ENCODE measurements around the gene PSMD1.

GRCh38 chr2:231012463-231012862 is 44.2 kb upstream of the PSMD1 start:
- TF ChIP-seq, protein P1, sequence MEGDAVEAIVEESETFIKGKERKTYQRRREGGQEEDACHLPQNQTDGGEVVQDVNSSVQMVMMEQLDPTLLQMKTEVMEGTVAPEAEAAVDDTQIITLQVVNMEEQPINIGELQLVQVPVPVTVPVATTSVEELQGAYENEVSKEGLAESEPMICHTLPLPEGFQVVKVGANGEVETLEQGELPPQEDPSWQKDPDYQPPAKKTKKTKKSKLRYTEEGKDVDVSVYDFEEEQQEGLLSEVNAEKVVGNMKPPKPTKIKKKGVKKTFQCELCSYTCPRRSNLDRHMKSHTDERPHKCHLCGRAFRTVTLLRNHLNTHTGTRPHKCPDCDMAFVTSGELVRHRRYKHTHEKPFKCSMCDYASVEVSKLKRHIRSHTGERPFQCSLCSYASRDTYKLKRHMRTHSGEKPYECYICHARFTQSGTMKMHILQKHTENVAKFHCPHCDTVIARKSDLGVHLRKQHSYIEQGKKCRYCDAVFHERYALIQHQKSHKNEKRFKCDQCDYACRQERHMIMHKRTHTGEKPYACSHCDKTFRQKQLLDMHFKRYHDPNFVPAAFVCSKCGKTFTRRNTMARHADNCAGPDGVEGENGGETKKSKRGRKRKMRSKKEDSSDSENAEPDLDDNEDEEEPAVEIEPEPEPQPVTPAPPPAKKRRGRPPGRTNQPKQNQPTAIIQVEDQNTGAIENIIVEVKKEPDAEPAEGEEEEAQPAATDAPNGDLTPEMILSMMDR (conservative IDR thresholded peaks at IDR 0.05), result no peak
- TF ChIP-seq ZFX (IDR thresholded peaks at IDR 0.05), result no peak

All from C4-2B (cell line).